Activated CD8-positive, alpha-beta memory T cell treated with anti-CD3 and anti-CD28 coated beads, Interleukin-2, amount 50 U/mL, for 24 hours (primary cell): ENCODE results near the gene IL6.
"Not testable (repeated sequence)": the region's sequence is repeated elsewhere in the genome, so short reads cannot be mapped to it uniquely, and the experiment has no call there.

ENCODE experiments used
- DNase-seq: peaks from one replicate; pipeline ENCODE4 v3.0.0-alpha.2; 2020; ENCODE audit errors: extremely low read depth

Gene IL6

GRCh38 chr7:22726345-22726906 lies 574 bp upstream of the IL6 start:
- DNase-seq: peak; percentile 9

GRCh38 chr7:22727714-22728035 lies 675 bp downstream of the IL6 start:
- DNase-seq: no peak

GRCh38 chr7:22728401-22729029 lies 1.5 kb downstream of the IL6 start:
- no peak for DNase-seq

GRCh38 chr7:22729180-22729825 lies 2.3 kb downstream of the IL6 start:
- DNase-seq: no peak

- DNase-seq: no peak
Measured at GRCh38 chr7:22730066-22730710, 3.2 kb downstream of the IL6 start.

- no peak for DNase-seq
Measured at GRCh38 chr7:22730921-22731654, 4.1 kb downstream of the IL6 start.

- no peak for DNase-seq
Measured at GRCh38 chr7:22731766-22732165, 4.8 kb downstream of the IL6 start.

GRCh38 chr7:22732556-22733126 lies 5.6 kb downstream of the IL6 start:
- no peak for DNase-seq

GRCh38 chr7:22733761-22734160 lies 6.8 kb downstream of the IL6 start:
- no peak for DNase-seq

GRCh38 chr7:22743014-22743413 lies 16.0 kb downstream of the IL6 start:
- DNase-seq: no peak

GRCh38 chr7:22751341-22751740 lies 24.3 kb downstream of the IL6 start:
- no peak for DNase-seq

GRCh38 chr7:22757338-22757994 lies 30.5 kb downstream of the IL6 start:
- no peak for DNase-seq

GRCh38 chr7:22758576-22758975 lies 31.6 kb downstream of the IL6 start:
- no peak for DNase-seq

GRCh38 chr7:22759721-22760120 lies 32.7 kb downstream of the IL6 start:
- DNase-seq: no peak

- DNase-seq: no peak
Measured at GRCh38 chr7:22762866-22763265, 35.9 kb downstream of the IL6 start.

GRCh38 chr7:22765609-22766008 lies 38.6 kb downstream of the IL6 start:
- DNase-seq: no peak

- no peak for DNase-seq
Measured at GRCh38 chr7:22771194-22771871, 44.3 kb downstream of the IL6 start.

- no peak for DNase-seq
Measured at GRCh38 chr7:22771872-22772228, 44.9 kb downstream of the IL6 start.

- DNase-seq: no peak
Measured at GRCh38 chr7:22772885-22773284, 45.9 kb downstream of the IL6 start.

GRCh38 chr7:22776964-22777363 lies 50.0 kb downstream of the IL6 start:
- no peak for DNase-seq

- not testable (repeated sequence) for DNase-seq
Measured at GRCh38 chr7:22779730-22780323, 52.8 kb downstream of the IL6 start.
